GM18498 (cell line): Measurements from ENCODE around the gene COL1A2.

ENCODE experiments used
- ATAC-seq: cut with Tn5 transposase; IDR thresholded peaks from one replicate; pipeline ENCODE4 v1.9.1; 2021; ENCODE audit warnings: mild to moderate bottlenecking, moderate library complexity; ENCODE audit not compliant: unreplicated experiment

COL1A2 gene

GRCh38 chr7:94409200-94409948 lies 14.7 kb downstream of the COL1A2 start:
- ATAC-seq = no peak

GRCh38 chr7:94410413-94411187 lies 15.9 kb downstream of the COL1A2 start:
- no peak for ATAC-seq

GRCh38 chr7:94411188-94411466 lies 16.4 kb downstream of the COL1A2 start:
- ATAC-seq = no peak

DNA sequence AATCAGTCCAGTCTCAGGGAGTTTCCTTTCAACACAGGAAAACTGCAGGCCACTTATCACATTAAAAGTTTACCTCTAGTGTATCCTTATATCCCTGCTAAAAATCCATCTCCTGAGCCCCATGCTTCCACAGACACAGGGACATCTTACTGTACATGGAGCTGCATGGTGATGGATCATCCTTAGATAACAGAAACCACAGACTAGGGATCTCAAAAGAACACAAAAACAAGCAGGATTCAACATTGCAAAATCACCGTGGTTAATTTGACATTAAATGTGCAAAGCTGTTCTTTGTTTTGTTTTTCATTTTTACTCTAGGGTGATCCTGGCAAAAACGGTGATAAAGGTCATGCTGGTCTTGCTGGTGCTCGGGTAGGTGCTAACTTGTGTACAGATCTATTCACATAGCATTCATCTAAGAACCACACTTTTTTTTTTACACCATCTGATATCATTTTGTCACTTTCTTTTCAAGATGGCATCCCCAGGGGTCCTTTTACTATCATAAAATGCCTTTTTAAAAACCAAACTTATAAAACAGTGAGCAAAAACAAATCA lies 18.1 kb downstream of the COL1A2 start:
- ATAC-seq = no peak

DNA sequence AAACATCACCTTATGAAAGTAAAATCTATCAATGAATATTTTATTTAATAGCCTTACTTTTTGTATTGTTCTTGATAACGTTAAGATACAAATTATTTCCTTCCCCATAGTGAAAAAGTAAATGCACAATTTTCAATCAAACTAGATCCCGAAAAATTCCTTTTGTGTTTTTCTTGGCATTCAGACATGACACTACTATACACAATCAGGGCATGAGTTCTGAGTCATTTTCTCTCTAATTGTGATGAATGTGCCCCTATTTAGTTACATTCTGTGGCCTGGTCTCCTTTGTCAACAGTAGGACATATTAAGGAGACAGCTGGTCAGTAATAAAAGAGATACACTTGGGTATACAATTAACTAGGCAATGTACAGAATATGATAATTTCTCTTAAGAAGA lies 19.8 kb downstream of the COL1A2 start:
- ATAC-seq = no peak

DNA sequence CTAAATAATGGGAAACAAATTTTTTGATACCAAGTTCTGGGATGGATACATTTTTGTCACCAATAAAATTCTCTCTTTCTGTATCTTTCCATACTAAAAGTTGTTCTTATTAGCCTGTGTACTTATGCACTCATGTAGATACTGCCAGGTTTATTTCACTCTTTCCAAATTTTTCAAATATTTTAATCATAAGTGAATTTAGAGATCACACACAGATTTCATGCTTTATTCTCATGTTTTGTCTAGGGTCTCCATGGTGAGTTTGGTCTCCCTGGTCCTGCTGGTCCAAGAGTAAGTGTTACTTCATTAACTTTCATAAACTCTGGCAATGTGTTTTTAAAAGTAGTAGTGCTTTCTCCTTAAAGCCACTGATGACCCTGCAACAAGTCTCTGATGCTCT lies 20.3 kb downstream of the COL1A2 start:
- no peak for ATAC-seq

GRCh38 chr7:94417306-94417705 lies 22.6 kb downstream of the COL1A2 start:
- no peak for ATAC-seq

GRCh38 chr7:94417901-94418300 lies 23.2 kb downstream of the COL1A2 start:
- no peak for ATAC-seq

GRCh38 chr7:94418851-94419250 lies 24.2 kb downstream of the COL1A2 start:
- ATAC-seq = no peak

DNA sequence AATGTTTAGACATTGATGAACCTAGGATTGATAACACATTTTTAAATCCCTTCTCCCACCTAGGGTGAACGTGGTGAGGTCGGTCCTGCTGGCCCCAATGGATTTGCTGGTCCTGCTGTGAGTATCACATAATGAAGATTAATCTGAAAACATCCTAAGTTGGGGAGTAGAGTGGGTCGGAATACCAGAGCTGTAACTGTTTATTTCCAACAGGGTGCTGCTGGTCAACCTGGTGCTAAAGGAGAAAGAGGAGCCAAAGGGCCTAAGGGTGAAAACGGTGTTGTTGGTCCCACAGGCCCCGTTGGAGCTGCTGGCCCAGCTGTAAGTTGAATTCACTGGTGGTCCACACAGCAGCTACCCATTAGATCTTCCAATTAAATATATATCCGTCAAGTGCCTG lies 25.6 kb downstream of the COL1A2 start:
- ATAC-seq = no peak

DNA sequence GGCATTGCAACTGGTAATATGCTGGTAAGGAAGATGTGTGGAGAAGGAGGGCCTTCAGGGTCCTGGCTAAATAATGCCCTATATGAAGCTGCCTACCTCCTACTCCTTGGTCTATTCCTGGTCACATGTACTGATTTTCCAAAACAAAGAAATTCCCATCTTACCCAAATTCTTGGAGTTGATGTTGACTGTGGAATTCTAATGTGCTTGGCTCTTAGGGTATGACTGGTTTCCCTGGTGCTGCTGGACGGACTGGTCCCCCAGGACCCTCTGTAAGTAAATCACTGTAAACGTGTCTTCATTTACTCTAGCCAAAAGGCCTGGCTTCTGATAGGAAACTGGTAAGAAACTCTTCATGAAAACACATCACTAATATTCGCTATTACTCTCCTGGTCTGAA lies 27.0 kb downstream of the COL1A2 start:
- ATAC-seq = no peak

DNA sequence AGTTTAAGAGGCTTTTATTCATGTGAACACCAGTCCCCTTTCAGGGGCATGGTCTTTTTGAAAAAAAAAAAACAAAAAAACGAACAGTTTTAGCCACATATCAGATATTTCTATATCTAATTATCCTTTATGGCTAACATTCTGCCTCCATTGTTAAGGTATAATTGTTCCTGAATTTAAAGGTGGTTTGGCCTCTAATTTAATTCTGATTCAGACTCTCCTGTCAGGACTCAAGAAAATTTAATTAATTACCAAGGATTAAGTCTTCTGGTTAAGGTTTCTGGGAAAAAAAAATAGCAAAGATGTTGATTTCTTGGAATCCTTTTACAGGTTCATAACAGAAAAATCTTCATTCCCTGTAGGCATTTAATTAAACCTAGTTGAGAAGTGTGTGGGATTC lies 27.4 kb downstream of the COL1A2 start:
- ATAC-seq = no peak

DNA sequence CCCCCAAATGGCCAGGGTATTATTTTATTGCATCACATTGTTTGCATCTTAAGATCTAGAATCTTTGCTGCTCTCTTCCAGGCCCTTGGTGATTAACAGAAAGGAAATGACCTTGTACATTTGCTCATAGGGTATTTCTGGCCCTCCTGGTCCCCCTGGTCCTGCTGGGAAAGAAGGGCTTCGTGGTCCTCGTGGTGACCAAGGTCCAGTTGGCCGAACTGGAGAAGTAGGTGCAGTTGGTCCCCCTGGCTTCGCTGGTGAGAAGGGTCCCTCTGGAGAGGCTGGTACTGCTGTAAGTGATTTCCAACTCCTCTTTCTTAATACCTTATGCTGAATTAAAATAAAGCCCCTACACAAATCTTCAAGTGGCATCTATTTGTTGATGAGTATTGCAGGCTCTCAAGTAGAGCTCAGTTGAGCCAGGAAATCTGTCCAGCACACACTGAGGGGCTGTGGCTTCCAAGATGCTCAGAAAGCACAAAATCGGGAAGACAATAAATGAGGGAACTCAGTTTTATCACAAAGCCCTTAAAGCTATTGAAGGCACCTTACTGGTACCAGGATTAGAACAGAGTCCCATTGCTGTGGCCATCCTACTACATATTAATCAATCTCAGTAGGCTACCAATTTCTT lies 28.2 kb downstream of the COL1A2 start:
- ATAC-seq = no peak

- ATAC-seq = no peak
Observed at GRCh38 chr7:94423863-94424735, 29.4 kb downstream of the COL1A2 start.

DNA sequence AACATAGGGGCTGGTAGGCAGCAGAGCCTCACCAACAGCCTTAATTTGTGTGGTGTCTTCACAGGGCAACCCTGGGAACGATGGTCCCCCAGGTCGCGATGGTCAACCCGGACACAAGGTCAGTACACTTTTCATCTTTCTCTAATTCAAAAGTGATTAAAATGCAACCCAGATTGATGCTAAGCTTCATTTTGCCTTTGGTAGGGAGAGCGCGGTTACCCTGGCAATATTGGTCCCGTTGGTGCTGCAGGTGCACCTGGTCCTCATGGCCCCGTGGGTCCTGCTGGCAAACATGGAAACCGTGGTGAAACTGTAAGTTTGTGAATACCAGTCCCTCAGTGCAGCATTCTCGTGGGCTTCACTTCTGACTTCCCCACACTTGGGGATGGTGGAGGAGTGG lies 30.9 kb downstream of the COL1A2 start:
- ATAC-seq = no peak

DNA sequence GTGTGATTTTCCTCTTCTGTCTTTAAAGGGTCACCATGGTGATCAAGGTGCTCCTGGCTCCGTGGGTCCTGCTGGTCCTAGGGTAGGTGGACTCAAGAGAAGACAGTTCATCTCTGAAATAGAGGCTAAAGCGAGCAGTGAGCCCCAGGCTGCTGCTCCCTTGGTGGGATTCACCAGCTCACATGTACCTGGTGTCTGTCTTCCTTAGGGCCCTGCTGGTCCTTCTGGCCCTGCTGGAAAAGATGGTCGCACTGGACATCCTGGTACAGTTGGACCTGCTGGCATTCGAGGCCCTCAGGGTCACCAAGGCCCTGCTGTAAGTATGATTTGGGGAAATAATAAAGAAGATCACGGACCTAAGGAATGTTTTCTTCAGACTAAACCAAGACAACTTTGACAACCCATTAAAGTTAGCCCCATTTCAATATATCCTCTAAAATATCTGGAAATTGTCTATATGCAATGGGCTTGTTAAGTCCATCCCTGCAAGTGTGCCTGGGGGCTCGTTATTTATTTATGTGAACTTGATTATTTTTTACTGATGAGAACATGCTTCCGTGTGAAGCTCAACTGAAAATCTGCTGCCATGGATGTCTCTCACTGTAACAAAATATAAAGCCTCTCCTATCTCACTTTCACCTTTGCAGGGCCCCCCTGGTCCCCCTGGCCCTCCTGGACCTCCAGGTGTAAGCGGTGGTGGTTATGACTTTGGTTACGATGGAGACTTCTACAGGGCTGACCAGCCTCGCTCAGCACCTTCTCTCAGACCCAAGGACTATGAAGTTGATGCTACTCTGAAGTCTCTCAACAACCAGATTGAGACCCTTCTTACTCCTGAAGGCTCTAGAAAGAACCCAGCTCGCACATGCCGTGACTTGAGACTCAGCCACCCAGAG lies 32.5 kb downstream of the COL1A2 start:
- ATAC-seq = no peak

- ATAC-seq = no peak
Observed at GRCh38 chr7:94429153-94429552, 34.5 kb downstream of the COL1A2 start.

- ATAC-seq = no peak
Observed at GRCh38 chr7:94431176-94431575, 36.5 kb downstream of the COL1A2 start.

DNA sequence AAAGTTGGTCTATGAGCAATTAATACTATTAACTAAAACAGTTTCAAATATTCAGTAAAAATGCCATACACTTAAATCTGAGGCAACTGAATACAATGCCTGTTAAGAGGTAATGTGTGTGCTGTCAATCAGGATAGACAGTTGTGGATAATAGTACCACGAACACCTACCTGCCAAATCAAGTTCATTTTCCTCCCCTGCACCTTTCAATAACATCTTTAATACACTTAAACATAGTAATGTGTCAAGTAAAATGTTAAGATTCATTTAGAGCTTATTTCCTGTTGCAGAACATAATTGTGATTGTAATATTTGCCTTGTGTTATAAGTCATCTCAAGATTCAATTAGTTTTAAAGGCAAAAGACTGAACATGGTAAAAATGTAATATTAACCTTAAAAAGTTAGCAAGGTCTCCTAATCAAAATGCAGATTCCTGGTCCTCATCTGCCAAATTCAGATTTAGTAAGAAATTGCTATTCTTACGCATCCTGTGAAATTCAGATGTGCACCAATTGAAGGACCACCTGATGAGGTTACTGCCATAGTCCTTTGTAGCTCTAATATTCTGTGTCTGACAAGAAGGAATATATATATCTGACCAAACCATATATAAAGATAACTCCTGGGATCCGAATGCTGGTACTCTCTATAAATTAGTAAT lies 37.1 kb downstream of the COL1A2 start:
- no peak for ATAC-seq
